ENCODE measurements around the gene SF3B3. TPM values are rescaled to one million over a fixed set of nuclear protein-coding genes. Genes with fewer than 3 reads are reported as not detected.

SF3B3 gene
- 39.2 and 50.8 TPM in 2 replicates for total RNA-seq

GRCh38 chr16:70523743-70524398, at the start of gene SF3B3:
Gene SF3B3, plus strand, starts transcription at chr16:70523816. Its CDS starts 2,841 bp downstream, at chr16:70526657.
- DNase-seq (ENCODE audit: low read depth in 2 of 2): peak in 1 of 2 donors; percentile 73

DNA sequence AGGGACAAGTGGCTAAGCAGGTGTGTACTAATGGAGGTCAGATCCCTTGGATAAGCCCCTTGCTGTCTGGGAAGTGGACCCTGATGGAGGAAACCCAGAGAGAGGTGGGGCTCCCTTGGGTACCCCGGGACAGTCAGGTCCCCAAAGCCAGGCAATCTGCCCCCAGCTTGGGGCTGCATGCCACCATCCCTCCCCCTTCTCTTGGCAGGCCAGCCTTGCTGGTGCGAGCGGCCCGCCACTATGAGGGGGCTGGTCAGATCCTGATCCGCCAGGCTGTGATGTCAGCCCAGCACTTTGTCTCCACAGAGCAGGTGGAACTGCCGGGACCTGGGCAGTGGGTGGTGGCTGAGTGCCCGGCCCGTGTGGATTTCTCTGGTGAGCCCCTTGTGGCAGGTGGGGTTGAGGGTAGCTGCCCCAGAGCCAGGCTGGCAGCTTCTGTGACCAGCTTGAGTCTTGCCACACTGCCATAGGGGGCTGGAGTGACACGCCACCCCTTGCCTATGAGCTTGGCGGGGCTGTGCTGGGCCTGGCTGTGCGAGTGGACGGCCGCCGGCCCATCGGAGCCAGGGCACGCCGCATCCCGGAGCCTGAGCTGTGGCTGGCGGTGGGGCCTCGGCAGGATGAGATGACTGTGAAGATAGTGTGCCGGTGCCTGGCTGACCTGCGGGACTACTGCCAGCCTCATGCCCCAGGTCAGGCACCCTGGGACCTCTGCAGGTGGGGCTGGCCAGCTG, 49.1 kb upstream of the SF3B3 start:
- no peak for DNase-seq (ENCODE audit: low read depth in 2 of 2)

GRCh38 chr16:70475054-70475871, 48.4 kb upstream of the SF3B3 start:
- DNase-seq (ENCODE audit: low read depth in 2 of 2): no peak

DNA sequence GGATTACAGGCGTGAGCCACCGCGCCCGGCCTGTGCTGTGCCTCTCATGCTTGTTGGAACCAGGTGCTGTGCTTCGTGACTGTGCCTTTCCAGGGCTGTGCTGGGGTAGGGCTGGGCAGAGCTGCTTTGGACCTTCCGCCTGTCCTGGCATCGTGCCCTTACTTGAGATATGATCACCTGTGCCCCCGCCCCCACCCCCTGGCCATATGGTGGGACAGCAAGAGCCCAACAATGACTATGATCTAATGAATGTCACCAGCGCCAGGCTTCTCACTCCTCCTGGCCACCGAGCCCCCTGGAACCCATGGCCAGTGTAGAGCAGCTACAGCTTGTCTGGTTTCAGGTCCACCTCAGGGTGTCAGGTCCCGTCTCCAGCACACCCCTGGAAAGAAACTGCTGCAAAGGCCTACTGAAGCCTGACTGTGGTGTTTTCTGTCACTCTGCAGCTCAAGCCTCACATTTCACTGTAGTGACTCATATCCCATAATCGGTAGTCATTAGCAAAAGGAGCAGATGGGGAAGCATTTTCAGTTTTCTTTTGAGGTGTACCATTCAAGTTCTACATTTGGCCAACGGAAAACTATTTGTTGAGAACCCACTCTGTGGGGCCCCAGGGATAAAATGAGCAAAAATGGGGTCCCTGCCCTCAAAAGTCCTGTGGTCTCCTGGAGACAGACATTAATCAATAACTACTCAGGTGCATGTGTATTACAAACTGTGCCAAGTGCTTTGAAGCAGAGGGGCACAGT, 47.2 kb upstream of the SF3B3 start:
- peak; percentile 61 to 83 for DNase-seq (ENCODE audit: low read depth in 2 of 2)

DNA sequence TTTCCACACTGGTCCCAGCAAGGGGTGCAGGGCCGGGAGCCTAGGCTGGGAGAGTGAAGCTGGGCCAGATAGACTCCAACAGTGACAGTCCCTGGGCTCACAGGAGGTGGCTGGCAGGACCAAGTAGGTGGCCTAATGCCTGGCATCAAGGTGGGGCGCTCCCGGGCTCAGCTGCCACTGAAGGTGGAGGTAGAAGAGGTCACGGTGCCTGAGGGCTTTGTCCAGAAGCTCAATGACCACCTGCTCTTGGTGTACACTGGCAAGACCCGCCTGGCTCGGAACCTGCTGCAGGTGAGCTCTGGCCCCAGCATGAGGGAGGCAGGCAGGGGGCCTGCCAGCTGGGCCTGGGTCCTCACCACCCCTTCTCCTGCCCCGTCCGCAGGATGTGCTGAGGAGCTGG, 45.4 kb upstream of the SF3B3 start:
- DNase-seq (ENCODE audit: low read depth in 2 of 2): no peak

DNA sequence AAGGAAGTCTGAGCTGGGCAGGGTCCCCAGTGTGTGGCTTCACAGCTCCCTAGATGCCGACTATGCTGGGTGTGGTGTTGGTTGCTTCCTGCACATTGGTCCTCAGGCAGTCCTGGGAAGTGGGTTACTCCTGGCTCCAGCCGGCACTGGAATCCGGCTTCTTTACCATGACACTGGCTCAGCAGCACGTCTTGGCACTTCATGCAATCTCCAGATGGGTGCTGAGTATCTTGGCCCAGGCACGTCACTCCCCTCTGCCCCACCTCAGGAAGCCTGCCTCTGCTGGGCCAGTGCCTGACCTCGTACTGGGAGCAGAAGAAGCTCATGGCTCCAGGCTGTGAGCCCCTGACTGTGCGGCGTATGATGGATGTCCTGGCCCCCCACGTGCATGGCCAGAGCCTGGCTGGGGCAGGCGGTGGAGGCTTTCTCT, 44.7 kb upstream of the SF3B3 start:
- DNase-seq (ENCODE audit: low read depth in 2 of 2): peak; percentile 26 to 55

DNA sequence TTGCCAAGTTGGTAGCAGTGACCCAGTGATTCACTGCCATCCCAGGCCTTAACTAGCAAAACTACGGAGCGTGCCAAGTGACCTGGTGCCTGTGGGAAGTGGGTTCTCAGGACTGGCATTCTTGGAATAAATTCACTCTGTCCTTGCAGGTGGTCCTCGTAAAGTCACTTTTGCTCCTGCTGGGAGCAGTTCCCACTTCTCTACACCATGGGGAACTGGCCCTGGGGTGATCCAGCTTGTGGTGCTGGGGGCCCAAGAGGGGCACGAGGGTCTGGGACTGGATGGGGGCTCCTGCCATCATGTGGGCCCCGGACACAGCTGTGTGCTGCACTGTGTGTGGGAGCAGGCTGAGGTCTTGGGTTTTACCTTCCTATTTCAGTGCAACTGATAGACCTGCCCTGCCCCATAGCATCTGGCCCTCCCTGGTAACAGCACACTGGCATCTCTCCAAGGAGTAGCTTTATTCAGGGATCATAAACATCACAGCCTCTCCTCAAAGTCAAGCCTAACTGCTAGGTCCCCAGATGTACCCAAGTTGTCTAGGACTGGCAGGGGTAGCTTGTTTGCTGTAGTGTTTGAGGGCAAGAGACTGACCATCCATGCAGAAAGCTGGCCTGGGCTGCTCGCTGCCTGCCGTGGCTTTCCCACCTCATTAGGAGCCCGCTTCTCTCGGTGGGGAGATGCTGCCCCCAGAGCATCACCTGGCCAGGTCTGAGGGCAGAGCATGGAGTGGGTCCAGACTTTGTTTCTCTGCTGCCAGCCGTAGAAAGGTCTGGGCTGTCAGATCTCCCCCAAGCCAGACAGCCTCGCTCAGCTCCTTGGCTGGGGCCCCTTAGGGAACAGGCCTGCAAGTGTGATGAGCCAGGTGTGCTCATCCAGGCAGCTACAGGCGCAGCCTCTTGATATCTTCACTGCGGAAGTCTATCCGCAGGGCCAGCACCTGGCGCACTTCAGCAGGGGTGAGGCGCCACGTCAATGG, 43.2 kb upstream of the SF3B3 start:
- DNase-seq (ENCODE audit: low read depth in 2 of 2): no peak

DNA sequence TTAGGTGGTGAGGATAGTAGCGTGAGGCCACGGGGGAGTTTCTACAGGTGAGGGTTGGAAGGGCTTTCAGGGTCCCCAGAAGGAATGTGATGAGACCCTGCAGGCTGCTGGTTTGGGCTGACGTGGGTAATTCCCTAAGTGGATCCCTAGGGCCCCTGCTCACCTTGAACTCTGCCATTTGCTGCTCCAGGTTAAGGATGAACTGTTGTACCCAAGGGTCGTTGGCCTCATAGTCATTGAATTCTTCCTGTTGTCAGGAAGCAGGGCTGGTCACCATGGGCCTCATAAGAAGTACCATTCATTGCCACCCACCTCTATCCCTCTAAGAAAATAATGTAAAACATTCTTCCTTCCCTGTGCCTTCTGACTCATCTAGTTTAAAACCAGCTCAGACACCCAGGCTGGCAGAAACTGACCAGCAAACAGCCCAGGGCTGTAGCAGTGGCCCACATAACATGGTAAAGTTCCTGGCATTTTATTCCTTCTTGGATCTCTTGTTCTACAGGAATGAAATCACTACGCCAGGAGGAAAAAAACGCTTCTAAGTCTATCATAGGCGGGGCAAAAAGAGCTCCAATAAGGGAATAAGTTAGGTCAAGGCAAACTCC, 41.6 kb upstream of the SF3B3 start:
- no peak for DNase-seq (ENCODE audit: low read depth in 2 of 2)

GRCh38 chr16:70482624-70483023, 41.0 kb upstream of the SF3B3 start:
- no peak for DNase-seq (ENCODE audit: low read depth in 2 of 2)

GRCh38 chr16:70483426-70483825, 40.2 kb upstream of the SF3B3 start:
- no peak for DNase-seq (ENCODE audit: low read depth in 2 of 2)

- no peak for DNase-seq (ENCODE audit: low read depth in 2 of 2)
Observed at GRCh38 chr16:70484867-70485266, 38.7 kb upstream of the SF3B3 start.

- DNase-seq (ENCODE audit: low read depth in 2 of 2): peak in 1 of 2 donors; percentile 56
Observed at GRCh38 chr16:70490261-70490660, 33.4 kb upstream of the SF3B3 start.

DNA sequence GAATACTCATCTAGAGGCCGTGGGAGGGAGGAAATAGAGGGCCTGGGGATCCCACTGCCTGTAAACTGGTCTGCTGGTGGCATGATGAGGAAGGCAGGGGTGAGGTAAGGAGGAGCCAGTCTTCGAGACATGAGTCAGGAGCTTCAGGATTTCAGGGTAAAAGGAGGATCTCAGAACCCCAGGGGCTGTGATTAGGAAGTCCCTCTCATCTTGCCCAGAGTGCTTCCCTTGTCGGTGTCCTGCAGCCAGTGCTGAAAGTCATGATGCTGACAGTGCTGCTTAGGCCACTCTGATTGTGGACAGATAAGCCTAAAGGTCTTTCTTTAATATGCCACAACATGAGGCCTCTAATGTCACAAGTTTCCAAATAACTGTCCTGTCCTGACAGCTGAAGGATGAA, 29.8 kb upstream of the SF3B3 start:
- DNase-seq (ENCODE audit: low read depth in 2 of 2): no peak

GRCh38 chr16:70494202-70494770, 29.3 kb upstream of the SF3B3 start:
- no peak for DNase-seq (ENCODE audit: low read depth in 2 of 2)

- no peak for DNase-seq (ENCODE audit: low read depth in 2 of 2)
Observed at GRCh38 chr16:70494777-70495176, 28.8 kb upstream of the SF3B3 start.

- DNase-seq (ENCODE audit: low read depth in 2 of 2): no peak
Observed at GRCh38 chr16:70495425-70496182, 28.0 kb upstream of the SF3B3 start.

GRCh38 chr16:70496513-70496912, 27.1 kb upstream of the SF3B3 start:
- no peak for DNase-seq (ENCODE audit: low read depth in 2 of 2)

DNA sequence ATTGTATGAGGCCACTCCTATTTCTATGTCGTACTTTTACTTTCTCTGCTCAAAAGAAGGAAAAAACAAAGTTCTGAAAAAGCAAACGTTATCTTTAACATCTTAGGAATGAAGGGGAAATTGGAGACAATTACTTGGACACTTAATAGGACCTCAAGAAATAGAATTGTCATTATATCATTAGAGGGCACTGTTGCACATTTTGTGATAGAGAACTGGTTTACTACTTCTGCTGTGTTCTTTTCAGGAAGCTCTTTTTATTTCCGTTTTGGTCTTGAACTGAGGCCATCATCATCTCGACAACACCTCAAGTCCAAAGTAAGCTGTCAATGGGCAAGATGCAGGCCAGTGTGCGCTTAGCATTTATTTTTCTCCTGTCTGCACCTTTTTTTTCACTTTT, 14.9 kb upstream of the SF3B3 start:
- peak in 1 of 2 donors; percentile 59 for DNase-seq (ENCODE audit: low read depth in 2 of 2)

DNA sequence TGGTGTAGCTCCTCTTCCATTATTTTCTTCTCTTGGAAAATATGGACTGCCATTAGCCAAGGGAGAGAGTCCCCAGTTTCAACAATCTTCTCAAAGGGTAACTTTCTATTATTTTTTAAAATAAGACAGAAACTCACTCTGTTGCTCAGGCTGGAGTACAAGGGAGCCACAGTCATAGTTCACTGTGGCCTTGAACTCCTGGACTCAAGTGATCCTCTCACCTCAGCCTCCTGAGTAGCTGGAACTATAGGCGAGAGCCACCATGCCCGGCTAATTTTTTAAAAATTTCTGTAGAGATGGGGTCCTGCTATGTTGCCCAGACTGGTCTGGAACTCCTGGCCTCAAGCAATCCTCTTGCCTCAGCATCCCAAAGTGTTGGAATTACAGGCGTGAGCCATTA, 13.4 kb upstream of the SF3B3 start:
- no peak for DNase-seq (ENCODE audit: low read depth in 2 of 2)
